RWPE2 (cell line): ENCODE results near the gene KLHL14.

Experiments
- ATAC-seq: fragments of 200-7000 bp; cut with Tn5 transposase; 3 replicates; pipeline ENCODE4 v1.9.1; 2021; ENCODE audit warnings: low read depth
- DNase-seq: peaks from one replicate; pipeline ENCODE4 v3.0.0-alpha.2; 2020; ENCODE audit warnings: low spot score
- H3K27ac ChIP-seq: fragments of 450-650 bp; 2 replicates; pipeline ENCODE4 v1.5.1; 2017; ENCODE audit warnings: mild to moderate bottlenecking; ENCODE audit not compliant: poor library complexity, severe bottlenecking
- H3K27me3 ChIP-seq: fragments of 250-450 bp; sonication (Bioruptor Pico); 2 replicates; pipeline ENCODE4 v1.5.1; 2021; ENCODE audit warnings: mild to moderate bottlenecking, moderate library complexity; ENCODE audit not compliant: insufficient read depth, poor library complexity, severe bottlenecking
- H3K36me3 ChIP-seq: fragments of 250-450 bp; sonication (Bioruptor Pico); 2 replicates; pipeline ENCODE4 v1.5.1; 2020; ENCODE audit warnings: low read depth, mild to moderate bottlenecking, moderate library complexity
- H3K4me1 ChIP-seq: fragments of 250-450 bp; sonication (Bioruptor Pico); 2 replicates; pipeline ENCODE4 v1.5.1; 2021; ENCODE audit warnings: mild to moderate bottlenecking, moderate library complexity; ENCODE audit not compliant: insufficient read depth, poor library complexity, severe bottlenecking
- H3K4me3 ChIP-seq: fragments of 250-450 bp; sonication (Bioruptor Pico); 2 replicates; pipeline ENCODE4 v1.5.1; 2021; ENCODE audit warnings: mild to moderate bottlenecking, moderate library complexity; ENCODE audit not compliant: severe bottlenecking
- H3K9me3 ChIP-seq: fragments of 250-450 bp; sonication (Bioruptor Pico); 2 replicates; pipeline ENCODE4 v1.5.1; 2021; ENCODE audit warnings: mild to moderate bottlenecking, moderate library complexity; ENCODE audit not compliant: severe bottlenecking
- CTCF ChIP-seq: fragments of 450-650 bp; IDR thresholded peaks from one replicate; pipeline ENCODE4 v1.5.1; 2017; ENCODE audit warnings: mild to moderate bottlenecking, moderate library complexity; ENCODE audit not compliant: poor library complexity, severe bottlenecking

The KLHL14 gene

GRCh38 chr18:32759611-32760167 is 13.1 kb downstream of the KLHL14 start:
- peaks cover 3% of the 10 kb centered on the region for H3K27me3 ChIP-seq
- ATAC-seq (no peak), DNase-seq (no peak)
- no peaks in the 10 kb centered on the region for H3K4me1 ChIP-seq
- no peak for TF ChIP-seq CTCF
- no peaks in the 10 kb centered on the region for H3K36me3 ChIP-seq
- H3K9me3 ChIP-seq = no peaks in the 10 kb centered on the region
- H3K4me3 ChIP-seq = no peak overlapping the region
- H3K27ac ChIP-seq = no peak overlapping the region

- DNase-seq = no peak
Observed at GRCh38 chr18:32754508-32755263, 18.1 kb downstream of the KLHL14 start.

DNA sequence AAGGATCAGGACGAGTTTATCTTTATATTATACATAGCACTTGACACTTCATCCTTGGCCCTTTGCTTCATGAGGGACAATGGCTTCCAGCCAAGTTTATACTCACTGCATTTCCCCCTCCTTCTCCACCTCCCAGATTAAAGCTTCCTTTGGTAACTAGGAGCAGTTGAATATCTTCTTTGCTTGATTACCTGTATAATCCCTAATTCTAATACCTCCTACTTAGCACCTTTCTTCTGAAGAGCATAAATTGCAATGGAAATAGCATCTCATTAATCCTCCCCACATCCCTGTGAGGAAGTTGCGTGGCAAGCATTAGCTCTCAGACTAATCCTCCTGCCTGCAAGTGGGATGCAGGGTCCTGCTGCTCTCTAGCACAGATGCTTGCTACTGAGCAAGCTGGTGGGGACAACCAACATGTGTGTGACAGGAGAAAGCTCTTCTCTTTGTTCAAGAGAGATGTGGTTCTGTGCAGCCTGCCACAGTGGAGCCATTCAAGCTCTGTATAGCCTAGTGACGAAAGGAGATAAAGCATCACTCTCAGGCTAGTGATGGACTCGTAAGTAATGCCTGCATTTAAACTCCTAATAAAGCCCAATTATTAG is 19.1 kb downstream of the KLHL14 start:
- Histone ChIP-seq H3K27me3 (peaks cover 10% of the 10 kb centered on the region), H3K27ac (no peak overlapping the region), H3K4me1 (no peaks in the 10 kb centered on the region), H3K4me3 (no peak overlapping the region), H3K36me3 (no peaks in the 10 kb centered on the region), H3K9me3 (no peaks in the 10 kb centered on the region)
- TF ChIP-seq CTCF = no peak
- no peak for ATAC-seq
- DNase-seq = no peak

More at GRCh38 chr18:32754508-32755263, 18.1 kb downstream of the KLHL14 start:
- no peak for TF ChIP-seq CTCF
- Histone ChIP-seq H3K27ac (no peak overlapping the region), H3K27me3 (peaks cover 10% of the 10 kb centered on the region), H3K4me3 (no peak overlapping the region), H3K36me3 (no peaks in the 10 kb centered on the region), H3K4me1 (no peaks in the 10 kb centered on the region), H3K9me3 (no peaks in the 10 kb centered on the region)
- ATAC-seq = no peak

DNA sequence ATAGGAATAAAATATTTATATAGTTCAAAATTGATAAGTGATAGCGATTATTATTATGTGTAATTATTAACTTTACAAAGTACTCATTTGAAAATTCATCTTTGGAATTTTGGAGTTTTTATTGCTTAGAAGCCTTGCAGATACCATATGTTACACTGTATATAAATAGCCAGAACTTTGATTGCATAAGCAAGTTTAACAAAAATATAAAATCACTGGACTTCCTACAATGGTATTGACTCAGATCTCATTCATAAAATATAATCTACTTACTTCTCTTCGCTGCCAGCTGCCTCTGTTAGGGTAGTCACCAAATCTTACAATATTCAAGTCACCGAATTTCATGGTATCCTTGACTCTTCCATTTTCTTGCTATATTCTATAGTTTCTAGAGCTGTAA is 22.5 kb downstream of the KLHL14 start:
- Histone ChIP-seq H3K36me3 (no peaks in the 10 kb centered on the region), H3K4me3 (no peak overlapping the region), H3K9me3 (no peaks in the 10 kb centered on the region), H3K27ac (no peak overlapping the region), H3K27me3 (peaks cover 10% of the 10 kb centered on the region), H3K4me1 (no peaks in the 10 kb centered on the region)
- TF ChIP-seq CTCF = no peak
- DNase-seq (no peak), ATAC-seq (no peak)

DNA sequence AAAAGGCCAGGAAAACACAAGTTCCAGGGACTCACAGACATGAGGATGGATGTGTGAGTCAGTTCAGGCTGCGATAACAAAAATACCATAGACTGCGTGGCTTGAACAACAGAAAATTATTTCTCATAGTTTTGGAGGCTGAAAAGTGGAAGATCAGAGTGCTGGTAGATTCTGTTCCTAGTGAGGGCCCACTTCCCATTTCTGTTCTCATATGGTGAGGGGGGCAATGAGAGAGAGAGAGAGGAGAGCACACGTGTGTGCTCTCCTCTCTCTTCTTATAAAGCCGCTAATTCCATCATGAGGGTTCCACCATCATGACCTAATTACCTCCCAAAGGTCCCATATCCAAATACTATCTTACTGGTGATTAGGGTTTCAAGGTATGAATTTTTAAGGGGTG is 23.0 kb downstream of the KLHL14 start:
- Histone ChIP-seq H3K36me3 (no peaks in the 10 kb centered on the region), H3K27ac (no peak overlapping the region), H3K4me1 (no peaks in the 10 kb centered on the region), H3K9me3 (no peaks in the 10 kb centered on the region), H3K4me3 (no peak overlapping the region), H3K27me3 (peaks cover 10% of the 10 kb centered on the region)
- TF ChIP-seq CTCF = no peak
- DNase-seq (no peak), ATAC-seq (no peak)
